Thoracic aorta (tissue), 2 donors: ENCODE measurements around the gene DLG1. TPM values are rescaled to one million over a fixed set of nuclear protein-coding genes. Genes with fewer than 3 reads are reported as not detected.
"Not testable (repeated sequence)": the region's sequence is repeated elsewhere in the genome, so short reads cannot be mapped to it uniquely, and the experiment has no call there.

Experiments used
- ATAC-seq: fragments of 150-250 bp; one replicate; pipeline ENCODE4 v1.8.0; 2017; ENCODE audit warnings: low read depth; ENCODE audit not compliant: insufficient number of reproducible peaks, low FRiP score
- DNase-seq: peaks from one replicate; pipeline ENCODE4 v3.0.0-alpha.2; 2020; ENCODE audit warnings: low spot score
- H3K27ac ChIP-seq, 2 donors: fragments of 200-600 bp; sonication (generic); 1 replicate in 1 of 2; 2 replicates in 1 of 2; pipeline ENCODE4 v1.5.1; 2016; ENCODE audit warnings: mild to moderate bottlenecking in 2 of 2, moderate library complexity in 2 of 2
- H3K27me3 ChIP-seq: fragments of 200-600 bp; sonication (generic); replicated peaks from 2 replicates; pipeline ENCODE4 v1.6.0; 2016; ENCODE audit warnings: mild to moderate bottlenecking; ENCODE audit not compliant: insufficient read depth
- H3K36me3 ChIP-seq: fragments of 200-600 bp; sonication (generic); one replicate; pipeline ENCODE4 v1.5.1; 2016
- H3K4me1 ChIP-seq, 2 donors: fragments of 200-600 bp; sonication (generic); 1 replicate in 1 of 2; 2 replicates in 1 of 2; pipeline versions ENCODE4 v1.5.1 to v1.6.0; 2016; ENCODE audit warnings: low read depth in 2 of 2, mild to moderate bottlenecking in 1 of 2; ENCODE audit not compliant: control insufficient read depth in 1 of 2
- H3K4me3 ChIP-seq: fragments of 200-600 bp; sonication (generic); 2 replicates; pipeline ENCODE4 v1.5.1; 2016; ENCODE audit warnings: mild to moderate bottlenecking
- H3K9me3 ChIP-seq: fragments of 200-600 bp; sonication (generic); 2 replicates; pipeline ENCODE4 v1.5.1; 2016
- total RNA-seq, 2 donors: library from RNA; depleted of rRNA; stranded (reverse); fragments of >200 nt; gene quantifications; one replicate each; pipeline versions ENCODE4 v1.1.0 to v1.2.3, GENCODE V29; 2016
- TF ChIP-seq, protein P1 (sequence below): fragments of 200-600 bp; sonication (generic); IDR thresholded peaks from one replicate; pipeline ENCODE4 v1.5.1; 2019; ENCODE audit warnings: antibody characterized with exemption

The DLG1 gene
- total RNA-seq, 2 donors from 2014 or later, result 46.4 to 67.8 TPM

DNA sequence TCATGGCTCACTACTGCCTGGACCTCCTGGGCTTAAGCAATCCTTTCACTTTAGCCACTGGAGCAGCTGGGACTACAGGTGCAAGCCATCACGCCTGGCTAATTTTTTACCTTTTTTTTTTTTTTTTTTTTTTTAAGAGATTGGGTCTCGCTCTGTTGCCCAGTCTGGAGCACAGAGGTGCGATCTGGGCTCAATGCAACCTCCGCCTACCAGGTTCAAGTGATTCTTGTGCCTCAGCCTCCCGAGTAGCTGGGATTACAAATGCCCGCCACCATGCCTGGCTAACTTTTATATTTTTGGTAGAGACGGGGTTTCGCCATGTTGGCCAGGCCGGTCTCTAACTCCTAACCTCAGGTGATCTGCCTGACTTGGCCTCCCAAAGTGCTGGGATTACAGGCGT, 218.1 kb downstream of the DLG1 start:
- peaks cover 4 to 8% of the 10 kb centered on the region in 2 donors for H3K4me1 ChIP-seq
- no peaks in the 10 kb centered on the region for H3K9me3 ChIP-seq
- H3K36me3 ChIP-seq, result peaks cover 6% of the 10 kb centered on the region
- H3K4me3 ChIP-seq, result no peak overlapping the region
- ATAC-seq, result no peak
- H3K27me3 ChIP-seq, result no peaks in the 10 kb centered on the region
- H3K27ac ChIP-seq, result no peak overlapping the region
- TF ChIP-seq, protein P1, sequence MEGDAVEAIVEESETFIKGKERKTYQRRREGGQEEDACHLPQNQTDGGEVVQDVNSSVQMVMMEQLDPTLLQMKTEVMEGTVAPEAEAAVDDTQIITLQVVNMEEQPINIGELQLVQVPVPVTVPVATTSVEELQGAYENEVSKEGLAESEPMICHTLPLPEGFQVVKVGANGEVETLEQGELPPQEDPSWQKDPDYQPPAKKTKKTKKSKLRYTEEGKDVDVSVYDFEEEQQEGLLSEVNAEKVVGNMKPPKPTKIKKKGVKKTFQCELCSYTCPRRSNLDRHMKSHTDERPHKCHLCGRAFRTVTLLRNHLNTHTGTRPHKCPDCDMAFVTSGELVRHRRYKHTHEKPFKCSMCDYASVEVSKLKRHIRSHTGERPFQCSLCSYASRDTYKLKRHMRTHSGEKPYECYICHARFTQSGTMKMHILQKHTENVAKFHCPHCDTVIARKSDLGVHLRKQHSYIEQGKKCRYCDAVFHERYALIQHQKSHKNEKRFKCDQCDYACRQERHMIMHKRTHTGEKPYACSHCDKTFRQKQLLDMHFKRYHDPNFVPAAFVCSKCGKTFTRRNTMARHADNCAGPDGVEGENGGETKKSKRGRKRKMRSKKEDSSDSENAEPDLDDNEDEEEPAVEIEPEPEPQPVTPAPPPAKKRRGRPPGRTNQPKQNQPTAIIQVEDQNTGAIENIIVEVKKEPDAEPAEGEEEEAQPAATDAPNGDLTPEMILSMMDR, result no peak
- DNase-seq, result no peak

DNA sequence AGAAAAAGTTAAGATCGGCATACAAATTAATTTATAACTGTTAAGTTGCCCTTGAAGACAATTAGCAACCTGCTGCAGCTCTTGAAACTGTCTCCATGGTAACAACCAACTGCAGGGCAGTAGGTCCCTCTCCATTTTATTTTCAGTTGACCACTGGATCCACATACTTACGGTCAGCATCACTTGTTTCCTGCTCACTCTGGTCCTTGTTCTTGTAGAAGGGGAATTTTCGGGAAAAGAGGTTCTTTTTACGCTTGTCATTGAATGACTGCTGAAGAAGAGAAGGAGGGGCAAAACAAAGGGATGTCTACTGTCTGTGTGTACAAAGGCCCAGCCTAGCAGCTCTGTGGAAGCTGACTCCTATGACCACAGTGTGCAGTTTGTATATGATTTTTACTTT, 222.0 kb downstream of the DLG1 start:
- no peak for ATAC-seq
- H3K27ac ChIP-seq, result no peak overlapping the region
- no peaks in the 10 kb centered on the region for H3K27me3 ChIP-seq
- H3K4me3 ChIP-seq, result no peak overlapping the region
- TF ChIP-seq, protein P1, result no peak
- no peak for DNase-seq
- no peaks in the 10 kb centered on the region for H3K9me3 ChIP-seq
- H3K4me1 ChIP-seq, result no peaks in the 10 kb centered on the region
- peaks cover 6% of the 10 kb centered on the region for H3K36me3 ChIP-seq

DNA sequence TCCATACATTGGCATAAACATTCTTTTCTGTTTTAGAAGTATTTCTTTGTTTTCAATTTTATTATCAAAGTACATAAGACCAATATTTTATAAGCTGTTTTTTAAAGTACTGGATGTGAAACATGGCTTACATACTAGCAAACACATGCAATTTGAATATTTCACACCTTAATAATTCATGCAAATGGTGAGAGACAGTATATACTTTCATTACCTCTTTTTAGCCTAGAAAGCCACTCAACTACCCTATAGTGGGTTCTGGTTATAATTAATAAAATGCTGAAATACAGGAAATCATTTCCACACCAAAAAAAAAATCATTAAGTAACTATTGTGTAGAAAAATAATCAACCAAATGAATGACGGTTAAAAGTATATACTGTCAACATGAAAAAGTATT, 230.3 kb downstream of the DLG1 start:
- TF ChIP-seq, protein P1, result no peak
- peaks cover 7% of the 10 kb centered on the region for H3K36me3 ChIP-seq
- H3K9me3 ChIP-seq, result no peaks in the 10 kb centered on the region
- no peaks in the 10 kb centered on the region for H3K4me1 ChIP-seq
- no peak for DNase-seq
- H3K27me3 ChIP-seq, result no peaks in the 10 kb centered on the region
- ATAC-seq, result no peak
- no peak overlapping the region for H3K27ac ChIP-seq
- no peak overlapping the region for H3K4me3 ChIP-seq

DNA sequence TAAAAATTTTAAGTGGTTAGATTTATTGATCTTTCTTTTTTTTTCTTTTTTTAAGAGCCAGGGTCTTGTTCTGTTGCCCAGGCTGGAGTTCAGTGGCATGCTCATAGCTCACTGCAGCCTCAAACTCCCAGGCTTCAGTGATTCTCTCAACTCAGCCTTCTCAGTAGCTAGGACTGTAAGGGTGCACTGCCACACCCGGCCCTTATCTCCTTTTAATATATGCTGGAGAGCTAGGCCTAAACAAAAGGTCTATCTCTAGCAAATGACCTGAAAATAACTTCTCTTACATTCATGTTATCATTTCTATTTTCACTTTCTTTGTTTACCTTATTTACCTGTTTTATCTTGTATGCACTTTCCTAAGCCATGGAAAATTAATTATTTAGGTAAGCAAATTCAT, 233.6 kb downstream of the DLG1 start:
- no peak for ATAC-seq
- Histone ChIP-seq H3K27me3 (no peaks in the 10 kb centered on the region), H3K36me3 (peaks cover 7% of the 10 kb centered on the region), H3K4me1 (no peaks in the 10 kb centered on the region), H3K4me3 (no peak overlapping the region), H3K27ac (no peak overlapping the region), H3K9me3 (no peaks in the 10 kb centered on the region)
- no peak for DNase-seq
- TF ChIP-seq, protein P1, result no peak

DNA sequence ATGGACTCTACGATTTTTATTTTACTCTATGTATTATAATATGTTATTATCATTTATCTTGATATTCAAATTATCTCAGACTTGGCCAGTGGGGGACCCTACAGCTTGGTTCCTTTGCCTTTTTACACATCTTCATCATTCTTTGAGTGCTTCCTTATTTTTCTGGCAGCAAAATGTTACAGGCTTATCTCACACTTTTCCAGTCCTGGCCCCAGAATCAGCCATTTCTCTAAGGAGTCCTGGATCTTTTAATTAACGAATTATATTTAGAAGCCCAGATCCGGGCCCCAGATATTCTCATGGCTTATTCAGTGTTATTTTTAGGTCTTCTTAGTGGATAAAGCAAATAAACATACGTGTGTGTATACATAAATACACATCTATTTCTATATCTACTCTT, 236.0 kb downstream of the DLG1 start:
- ATAC-seq (no peak), DNase-seq (no peak)
- Histone ChIP-seq H3K27ac (no peak overlapping the region), H3K9me3 (no peaks in the 10 kb centered on the region), H3K27me3 (no peaks in the 10 kb centered on the region), H3K4me3 (no peak overlapping the region), H3K36me3 (peaks cover 15% of the 10 kb centered on the region), H3K4me1 (no peaks in the 10 kb centered on the region)
- TF ChIP-seq, protein P1, result no peak

DNA sequence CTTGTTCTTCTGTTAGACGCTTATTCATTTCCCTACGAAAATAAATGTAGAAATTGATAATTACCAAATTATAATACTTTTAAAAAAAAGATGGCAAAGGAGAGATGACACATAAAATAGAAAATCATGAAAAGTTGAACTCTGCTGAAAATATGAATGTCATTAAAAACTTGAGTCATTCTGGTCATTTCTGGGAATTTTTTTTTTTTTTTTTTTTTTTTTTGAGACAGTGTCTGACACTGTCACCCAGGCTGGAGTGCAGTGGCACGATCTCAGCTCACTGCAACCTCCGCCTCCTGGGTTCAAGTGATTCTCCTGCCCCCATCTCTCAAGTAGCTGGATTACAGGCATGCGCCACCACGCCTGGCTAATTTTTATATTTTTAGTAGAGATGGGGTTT, 246.8 kb downstream of the DLG1 start:
- H3K36me3 ChIP-seq, result peaks cover 12% of the 10 kb centered on the region
- H3K4me3 ChIP-seq, H3K27ac ChIP-seq, H3K4me1 ChIP-seq, H3K27me3 ChIP-seq, H3K9me3 ChIP-seq, DNase-seq, ATAC-seq: not testable (repeated sequence)
